Measurements from ENCODE around the gene FOXO4.

- TF ChIP-seq POLR2A (IDR thresholded peaks at IDR 0.05) (no peak), CTCF (IDR thresholded peaks at IDR 0.05 in 8 of 11, conservative IDR thresholded peaks at IDR 0.05 in 3 of 11) (no peak), POLR2AphosphoS5 (IDR thresholded peaks at IDR 0.05) (no peak)
Measured at GRCh38 chrX:71148278-71148663, 52.6 kb downstream of the FOXO4 start.
